Upper lobe of right lung (tissue), 1 donor: ENCODE measurements around the gene PTS. TPM values are rescaled to one million over a fixed set of nuclear protein-coding genes. Genes with fewer than 3 reads are reported as not detected.

Experiments used
- ATAC-seq: fragments of 200-7000 bp; cut with Tn5 transposase; one replicate; pipeline ENCODE4 v1.9.1; 2020; ENCODE audit warnings: mild to moderate bottlenecking, moderate library complexity
- DNase-seq: peaks from one replicate; pipeline ENCODE4 v3.0.0-alpha.2; 2020
- H3K27ac ChIP-seq: fragments of 200-600 bp; one replicate; pipeline ENCODE4 v1.8.0; 2022
- H3K27me3 ChIP-seq: fragments of 200-600 bp; one replicate; pipeline ENCODE4 v1.8.0; 2022; ENCODE audit warnings: mild to moderate bottlenecking
- H3K36me3 ChIP-seq: fragments of 200-600 bp; one replicate; pipeline ENCODE4 v1.8.0; 2022
- H3K4me1 ChIP-seq: fragments of 200-600 bp; one replicate; pipeline ENCODE4 v1.8.0; 2022
- H3K4me3 ChIP-seq: fragments of 200-600 bp; one replicate; pipeline ENCODE4 v1.8.0; 2022; ENCODE audit warnings: mild to moderate bottlenecking
- H3K9me3 ChIP-seq: fragments of 200-600 bp; one replicate; pipeline ENCODE4 v1.8.0; 2022
- CTCF ChIP-seq: fragments of 200-600 bp; IDR thresholded peaks from one replicate; pipeline ENCODE4 v1.8.0; 2022; ENCODE audit warnings: antibody characterized with exemption
- intact Hi-C: fragments of 100-400 bp; cut with DNase I; formaldehyde crosslinking; loops from one replicate; pipeline ENCODE4 v1.11.0; 2022
- total RNA-seq: library from RNA; stranded (reverse); fragmentation: NEBNext Ultra II Directional; extraction: Animal tissue kit (Norgen Biotek cat#: 25700); gene quantifications from one replicate; pipeline ENCODE4 v1.2.1, GENCODE V29; 2021
- donor health status: DM: no; HTN: yes; CAD: no; lungs with severe emphysema.

PTS gene
- total RNA-seq, 1 donor from 2014 or later = 22.5 TPM

GRCh38 chr11:112249871-112250610 lies 23.8 kb downstream of the PTS start:
- ATAC-seq (no peak), DNase-seq (no peak)
- intact Hi-C loops = no loop called here
- H3K4me3 ChIP-seq = no peak overlapping the region
- no peaks in the 10 kb centered on the region for H3K27me3 ChIP-seq
- no peaks in the 10 kb centered on the region for H3K4me1 ChIP-seq
- no peaks in the 10 kb centered on the region for H3K36me3 ChIP-seq
- TF ChIP-seq CTCF = no peak
- H3K9me3 ChIP-seq = no peaks in the 10 kb centered on the region
- no peak overlapping the region for H3K27ac ChIP-seq

DNA sequence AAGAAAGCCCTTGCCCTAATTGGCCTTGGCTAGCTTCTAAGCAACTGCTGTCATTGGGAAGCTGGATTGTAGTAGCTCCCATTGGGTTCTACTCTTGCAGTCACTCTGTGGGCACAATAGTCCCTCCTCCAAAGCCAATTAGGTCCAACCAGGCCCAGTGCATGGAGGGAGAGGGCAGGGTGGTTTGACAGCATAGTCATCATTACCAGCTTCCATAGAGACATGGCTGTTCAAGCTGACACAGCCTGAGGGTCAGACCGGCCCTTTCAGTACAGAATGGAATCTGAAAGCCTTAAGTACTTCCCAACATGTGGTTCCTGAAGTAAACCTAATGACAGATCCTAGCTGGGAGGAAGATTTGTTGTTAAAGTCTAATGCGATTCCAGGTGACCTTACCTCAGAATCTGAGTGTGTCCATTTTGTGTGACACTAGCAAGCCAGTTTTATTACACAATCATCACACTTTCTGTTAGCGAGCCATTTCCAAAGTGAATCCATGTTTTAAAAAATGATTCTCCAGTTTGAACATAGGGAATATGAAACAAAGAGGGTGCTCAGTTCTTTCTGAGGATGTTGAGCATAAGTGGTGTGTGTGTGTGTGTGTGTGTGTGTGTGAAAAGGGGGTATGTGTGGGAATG lies 27.5 kb downstream of the PTS start:
- intact Hi-C loops = no loop called here

GRCh38 chr11:112255067-112255720 lies 29.0 kb downstream of the PTS start:
- DNase-seq (no peak), ATAC-seq (no peak)
- Histone ChIP-seq H3K27me3 (no peaks in the 10 kb centered on the region), H3K9me3 (no peaks in the 10 kb centered on the region), H3K27ac (no peak overlapping the region), H3K4me3 (no peak overlapping the region), H3K36me3 (no peaks in the 10 kb centered on the region), H3K4me1 (no peaks in the 10 kb centered on the region)
- TF ChIP-seq CTCF = no peak
- intact Hi-C loops = no loop called here

More for the DNA sequence above, 27.5 kb downstream of the PTS start:
- Histone ChIP-seq H3K4me3 (no peak overlapping the region), H3K36me3 (no peaks in the 10 kb centered on the region), H3K4me1 (no peaks in the 10 kb centered on the region), H3K27ac (no peak overlapping the region), H3K27me3 (no peaks in the 10 kb centered on the region), H3K9me3 (no peaks in the 10 kb centered on the region)
- TF ChIP-seq CTCF = no peak
- ATAC-seq (no peak), DNase-seq (no peak)

DNA sequence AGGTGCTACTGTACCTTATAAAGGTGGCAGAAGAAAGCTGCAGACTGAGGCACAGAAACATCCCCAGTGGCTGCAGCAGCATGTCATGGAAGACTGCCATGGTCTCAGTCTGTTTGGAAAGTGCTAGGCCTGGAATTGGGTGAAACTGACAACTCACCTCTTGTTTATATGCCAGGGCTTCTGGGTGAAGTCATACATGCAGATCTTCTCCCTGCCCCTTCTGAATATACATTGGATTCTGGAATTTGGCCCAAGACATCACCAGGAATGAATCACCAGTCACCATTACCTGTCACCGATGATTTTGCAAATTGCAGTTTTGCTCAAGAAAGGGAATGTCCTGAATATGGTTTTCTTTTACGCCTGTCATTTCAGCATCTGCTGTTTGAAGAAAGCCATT lies 34.3 kb downstream of the PTS start, which contains the start of gene PLET1:
Gene PLET1, minus strand, starts transcription at position 371 of the 400 bp plus-strand sequence. Its CDS starts 271 bp downstream, at position 100.
- no peak for TF ChIP-seq CTCF
- no peak for ATAC-seq
- Histone ChIP-seq H3K27ac (no peak within 1 kb of the TSS), H3K4me1 (no peaks in the 10 kb centered on the region), H3K4me3 (no peak within 1 kb of the TSS), H3K27me3 (no peaks in the 10 kb centered on the region), H3K9me3 (no peaks in the 10 kb centered on the region), H3K36me3 (no peaks in the 10 kb centered on the region)
- DNase-seq = no peak
- intact Hi-C loops = no loop called here

GRCh38 chr11:112265659-112266409 lies 39.6 kb downstream of the PTS start:
- no peaks in the 10 kb centered on the region for H3K9me3 ChIP-seq
- H3K27ac ChIP-seq = no peak overlapping the region
- ATAC-seq (no peak), DNase-seq (no peak)
- no peaks in the 10 kb centered on the region for H3K36me3 ChIP-seq
- no peak for TF ChIP-seq CTCF
- no peaks in the 10 kb centered on the region for H3K4me1 ChIP-seq
- intact Hi-C loops = no loop called here
- no peak overlapping the region for H3K4me3 ChIP-seq
- no peaks in the 10 kb centered on the region for H3K27me3 ChIP-seq
